ENCODE measurements around the gene CCDC88B. TPM values are rescaled to one million over a fixed set of nuclear protein-coding genes. Genes with fewer than 3 reads are reported as not detected.

The CCDC88B gene
- total and polyA plus RNA-seq, 10 of the 15 experiments (the other 5 are each of a cell fraction or from before 2014, with no cell fraction given), result 0.24 to 66.0 (median 19.2) TPM

DNA sequence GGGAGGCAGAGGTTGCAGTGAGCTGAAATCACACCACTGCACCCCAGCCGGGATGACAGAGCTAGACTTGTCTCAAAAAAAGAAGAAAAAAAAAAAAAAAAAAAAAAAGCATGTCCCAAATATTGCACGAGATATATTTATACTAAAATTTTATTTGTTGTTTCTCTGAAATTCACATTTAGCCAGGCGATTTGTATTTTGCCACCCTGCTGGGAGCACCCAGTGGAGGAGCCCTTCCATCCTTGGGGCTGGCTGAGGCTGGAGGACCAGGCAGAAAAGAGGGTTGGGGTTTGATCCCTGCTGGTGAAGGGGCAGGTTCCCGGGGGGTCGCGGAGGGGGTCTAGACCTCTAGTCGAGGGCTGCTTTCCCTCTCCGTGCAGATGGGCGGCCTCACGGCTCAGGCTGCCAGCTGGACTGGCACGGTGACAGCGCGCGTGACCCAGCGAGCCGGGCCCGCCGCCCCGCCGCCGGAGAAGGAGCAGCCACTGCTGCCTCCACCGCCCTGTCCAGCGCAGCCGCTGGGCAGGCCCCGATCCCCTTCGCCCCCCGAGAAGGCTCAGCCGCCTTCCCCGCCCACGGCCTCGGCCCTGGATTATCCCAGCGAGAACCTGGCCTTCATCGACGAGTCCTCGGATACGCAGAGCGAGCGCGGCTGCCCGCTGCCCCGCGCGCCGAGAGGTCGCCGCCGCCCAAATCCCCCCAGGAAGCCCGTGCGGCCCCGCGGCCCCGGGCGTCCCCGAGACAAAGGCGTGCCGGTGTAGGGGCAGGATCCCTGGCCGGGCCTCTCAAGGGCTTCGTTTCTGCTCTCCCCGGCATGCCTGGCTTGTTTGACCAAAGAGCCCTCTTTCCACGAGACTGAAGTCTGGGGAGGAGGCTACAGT, 40.8 kb upstream of the CCDC88B start:
- no peak overlapping the region for H3K27ac ChIP-seq (ENCODE audit: control insufficient read depth, insufficient read depth)
- ChIA-PET RAD21 (ENCODE audit: unreplicated experiment) (no interaction called here), CTCF (interaction anchor here (1.5 kb wide), 1 partner anchor 56 kb away, joined by 3 read pairs; no protein-coding TSS in a partner anchor), SMC1A (ENCODE audit: uncharacterized antibody, unreplicated experiment) (no interaction called here), POLR2A (interaction anchor here (0.6 kb wide), 2 partner anchors 17 to 383 kb away, joined by 3 to 4 read pairs; no protein-coding TSS in a partner anchor)
- H3K4me3 ChIP-seq, result no peak overlapping the region
- ATAC-seq (no peak), DNase-seq (ENCODE audit: low read depth, low spot score) (no peak), FAIRE-seq (no peak)
- no peak overlapping the region for H2AFZ ChIP-seq (ENCODE audit: control insufficient read depth, low read depth, low read length)
- 11% methylated on average over 33 of the region's 60 CpGs for WGBS (ENCODE audit: insufficient coverage, insufficient replicate concordance, low lambda C conversion rate, missing lambda C conversion rate)
- H3K9me3 ChIP-seq (replicated peaks; ENCODE audit: control insufficient read depth, insufficient read depth, low read length), result no peaks in the 10 kb centered on the region
- TF ChIP-seq SUZ12 (IDR thresholded peaks at IDR 0.05; ENCODE audit: unreplicated experiment) (peak; percentile 88), HDAC6 (IDR thresholded peaks at IDR 0.05; ENCODE audit: unreplicated experiment) (no peak), ZNF24 (IDR thresholded peaks at IDR 0.05) (no peak), EED (IDR thresholded peaks at IDR 0.05; ENCODE audit: low read depth) (no peak)
- H3K4me2 ChIP-seq (ENCODE audit: control insufficient read depth, insufficient read depth), result no peak overlapping the region
- H3K27me3 ChIP-seq (replicated peaks in 1 of 2; ENCODE audit: control insufficient read depth in 2 of 2, insufficient read depth in 2 of 2, low read length in 1 of 2), result peaks cover 17 to 27% of the 10 kb centered on the region in 2 experiments
- no peak overlapping the region for H3K9ac ChIP-seq (ENCODE audit: control insufficient read depth, insufficient read depth, low read length)
- no peaks in the 10 kb centered on the region; the same call in 1 of the 2 replicates for H4K20me1 ChIP-seq (ENCODE audit: control insufficient read depth, insufficient read depth)
- intact Hi-C loops (cut with micrococcal nuclease; ENCODE audit: unreplicated experiment), result no loop called here
- peaks cover 21% of the 10 kb centered on the region for H3K4me1 ChIP-seq (ENCODE audit: control insufficient read depth, insufficient read depth, low read length)
- H3K79me2 ChIP-seq (ENCODE audit: control insufficient read depth, insufficient read depth, low read length), result no peaks in the 10 kb centered on the region
- no TSS peak for BruUV-seq (replicated peaks)
- in situ Hi-C loops (cut with MboI), result no loop called here
- no peaks in the 10 kb centered on the region for H3K36me3 ChIP-seq (ENCODE audit: control insufficient read depth in 2 of 2, insufficient read depth in 2 of 2, low read length in 1 of 2)
